Glomerular visceral epithelial cell (primary cell): Measurements from ENCODE around the gene ABCC4.

Experiments used
- DNase-seq: peaks from one replicate; pipeline ENCODE4 v3.0.0-alpha.2; 2016; ENCODE audit errors: extremely low spot score

Gene ABCC4

GRCh38 chr13:95301183-95301967, at the start of gene ABCC4:
TSS of gene ABCC4 (minus strand) at chr13:95301451. CDS start at chr13:95301314, 137 bp downstream.
- DNase-seq: peak; percentile 81

- no peak for DNase-seq
Observed at GRCh38 chr13:95349267-95349666, 48.0 kb upstream of the ABCC4 start.

- no peak for DNase-seq
Observed at GRCh38 chr13:95343944-95344343, 42.7 kb upstream of the ABCC4 start.

- no peak for DNase-seq
Observed at GRCh38 chr13:95341441-95341840, 40.2 kb upstream of the ABCC4 start.

- DNase-seq: no peak
Observed at GRCh38 chr13:95338905-95339304, 37.7 kb upstream of the ABCC4 start.

GRCh38 chr13:95337597-95337996, 36.3 kb upstream of the ABCC4 start:
- no peak for DNase-seq

- peak; percentile 57 for DNase-seq
Observed at GRCh38 chr13:95335667-95336066, 34.4 kb upstream of the ABCC4 start.

GRCh38 chr13:95328386-95328785, 27.1 kb upstream of the ABCC4 start:
- DNase-seq: no peak

- DNase-seq: no peak
Observed at GRCh38 chr13:95327190-95327589, 25.9 kb upstream of the ABCC4 start.

- no peak for DNase-seq
Observed at GRCh38 chr13:95326695-95327094, 25.4 kb upstream of the ABCC4 start.

GRCh38 chr13:95325485-95325884, 24.2 kb upstream of the ABCC4 start:
- no peak for DNase-seq

- no peak for DNase-seq
Observed at GRCh38 chr13:95323930-95324662, 22.8 kb upstream of the ABCC4 start.

- no peak for DNase-seq
Observed at GRCh38 chr13:95319551-95320274, 18.5 kb upstream of the ABCC4 start.

GRCh38 chr13:95317039-95317989, 16.1 kb upstream of the ABCC4 start:
- peak; percentile 87 for DNase-seq

- DNase-seq: no peak
Observed at GRCh38 chr13:95315752-95316151, 14.5 kb upstream of the ABCC4 start.

GRCh38 chr13:95307507-95307906, 6.3 kb upstream of the ABCC4 start:
- DNase-seq: no peak

GRCh38 chr13:95304453-95304852, 3.2 kb upstream of the ABCC4 start:
- DNase-seq: no peak

GRCh38 chr13:95301968-95302393, 730 bp upstream of the ABCC4 start:
- no peak for DNase-seq

- peak; percentile 77 for DNase-seq
Observed at GRCh38 chr13:95300625-95301182, 547 bp downstream of the ABCC4 start.

- DNase-seq: peak; percentile 82
Observed at GRCh38 chr13:95298971-95299621, 2.2 kb downstream of the ABCC4 start.
